ENCODE results near the gene YWHAG.
"Not testable (repeated sequence)": the region's sequence is repeated elsewhere in the genome, so short reads cannot be mapped to it uniquely, and the experiment has no call there.

Gene YWHAG

GRCh38 chr7:76375251-76375650 is 16.5 kb upstream of the YWHAG start:
- TF ChIP-seq, protein P1, sequence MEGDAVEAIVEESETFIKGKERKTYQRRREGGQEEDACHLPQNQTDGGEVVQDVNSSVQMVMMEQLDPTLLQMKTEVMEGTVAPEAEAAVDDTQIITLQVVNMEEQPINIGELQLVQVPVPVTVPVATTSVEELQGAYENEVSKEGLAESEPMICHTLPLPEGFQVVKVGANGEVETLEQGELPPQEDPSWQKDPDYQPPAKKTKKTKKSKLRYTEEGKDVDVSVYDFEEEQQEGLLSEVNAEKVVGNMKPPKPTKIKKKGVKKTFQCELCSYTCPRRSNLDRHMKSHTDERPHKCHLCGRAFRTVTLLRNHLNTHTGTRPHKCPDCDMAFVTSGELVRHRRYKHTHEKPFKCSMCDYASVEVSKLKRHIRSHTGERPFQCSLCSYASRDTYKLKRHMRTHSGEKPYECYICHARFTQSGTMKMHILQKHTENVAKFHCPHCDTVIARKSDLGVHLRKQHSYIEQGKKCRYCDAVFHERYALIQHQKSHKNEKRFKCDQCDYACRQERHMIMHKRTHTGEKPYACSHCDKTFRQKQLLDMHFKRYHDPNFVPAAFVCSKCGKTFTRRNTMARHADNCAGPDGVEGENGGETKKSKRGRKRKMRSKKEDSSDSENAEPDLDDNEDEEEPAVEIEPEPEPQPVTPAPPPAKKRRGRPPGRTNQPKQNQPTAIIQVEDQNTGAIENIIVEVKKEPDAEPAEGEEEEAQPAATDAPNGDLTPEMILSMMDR (IDR thresholded peaks at IDR 0.05; ENCODE audit: extremely low read depth, missing control alignments), result no peak
- DNase-seq (ENCODE audit: low spot score), result no peak

DNA sequence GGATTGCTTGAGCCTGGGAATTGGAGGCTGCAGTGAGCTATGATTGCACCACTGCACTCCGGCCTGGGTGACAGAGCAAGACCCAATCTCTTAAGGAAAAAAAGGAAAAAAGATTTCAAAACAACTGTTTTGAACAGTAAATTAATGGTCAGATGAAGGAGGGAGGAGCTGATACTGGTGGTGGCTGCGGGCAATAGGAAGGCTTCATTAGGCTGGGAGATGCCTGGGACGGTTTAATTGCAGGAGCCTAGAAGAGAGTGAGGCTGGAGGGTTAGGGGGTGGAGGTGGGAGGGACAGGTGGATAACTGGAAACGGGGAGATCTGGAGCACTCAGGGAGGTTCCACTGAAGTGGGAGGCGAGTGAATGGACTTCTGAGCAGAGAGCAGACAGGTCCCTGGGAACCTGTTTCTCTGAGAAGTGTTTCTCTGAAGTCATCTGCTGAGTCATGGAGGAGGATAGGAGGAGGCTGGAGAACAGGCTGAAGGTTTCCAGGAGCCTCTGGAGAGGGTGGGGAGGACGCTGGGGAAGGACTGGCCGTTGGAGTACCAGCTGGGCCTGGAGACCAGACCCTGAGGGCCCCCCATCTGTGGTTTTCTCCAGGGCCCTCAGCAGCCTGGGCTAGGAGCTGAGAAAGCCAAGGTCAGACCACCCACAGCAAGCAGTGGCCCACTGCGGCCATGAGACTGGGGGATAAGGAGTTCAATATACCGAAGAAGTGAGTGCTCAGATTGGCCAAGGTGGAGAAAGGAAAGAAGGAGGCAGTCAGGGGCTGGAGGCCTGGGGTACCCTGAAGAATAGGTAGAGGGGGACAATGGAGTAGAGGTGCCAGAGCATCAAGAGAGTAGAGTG is 14.4 kb upstream of the YWHAG start:
- no peak for DNase-seq (ENCODE audit: low spot score)
- TF ChIP-seq, protein P1 (IDR thresholded peaks at IDR 0.05; ENCODE audit: extremely low read depth, missing control alignments), result no peak

GRCh38 chr7:76371396-76371795 is 12.6 kb upstream of the YWHAG start:
- no peak for DNase-seq (ENCODE audit: low spot score)
- TF ChIP-seq, protein P1 (IDR thresholded peaks at IDR 0.05; ENCODE audit: extremely low read depth, missing control alignments), result no peak

- DNase-seq (ENCODE audit: low spot score), result no peak
- TF ChIP-seq, protein P1 (IDR thresholded peaks at IDR 0.05; ENCODE audit: extremely low read depth, missing control alignments), result no peak
Observed at GRCh38 chr7:76369018-76369417, 10.2 kb upstream of the YWHAG start.

DNA sequence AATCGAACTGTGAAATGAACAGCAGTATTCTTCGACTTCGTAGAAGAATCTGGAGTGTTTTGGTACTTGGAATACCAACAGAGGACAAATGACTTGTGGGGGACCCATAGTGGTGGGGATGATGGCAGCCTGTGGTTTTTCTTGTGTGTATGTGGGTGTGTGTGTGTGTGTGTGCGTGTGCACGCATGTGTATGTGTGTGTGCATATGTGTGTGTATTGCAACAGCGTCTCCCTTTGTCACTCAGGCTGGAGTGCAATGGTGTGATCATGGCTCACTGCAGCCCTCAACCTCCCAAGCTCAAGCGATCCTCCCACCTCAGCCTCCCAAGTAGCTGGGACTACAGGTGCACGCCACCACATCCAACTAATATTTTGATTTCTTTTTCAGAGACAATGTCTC is 9.4 kb upstream of the YWHAG start:
- TF ChIP-seq, protein P1 (IDR thresholded peaks at IDR 0.05; ENCODE audit: extremely low read depth, missing control alignments), result no peak
- DNase-seq (ENCODE audit: low spot score), result no peak

DNA sequence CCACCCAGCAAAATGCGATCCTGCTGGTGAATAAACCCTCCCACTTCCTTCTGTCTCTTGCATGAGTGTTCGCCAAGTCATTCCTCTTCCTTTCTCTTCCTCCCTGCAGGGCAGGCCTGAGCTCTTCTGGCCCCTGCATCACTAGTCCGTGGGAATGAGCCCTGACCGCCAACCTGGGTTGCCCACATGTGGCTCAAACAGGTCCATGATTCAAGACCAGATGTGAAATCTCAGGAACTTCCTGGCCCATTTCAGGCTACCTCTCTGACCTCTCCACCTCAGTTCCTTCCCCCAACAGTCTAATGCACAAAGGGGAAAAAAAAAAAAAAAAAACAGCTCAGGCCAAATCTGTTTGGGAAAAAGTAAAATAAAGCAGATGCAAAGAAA is 5.4 kb upstream of the YWHAG start:
- no peak for DNase-seq (ENCODE audit: low spot score)
- TF ChIP-seq, protein P1 (IDR thresholded peaks at IDR 0.05; ENCODE audit: extremely low read depth, missing control alignments), result no peak

DNA sequence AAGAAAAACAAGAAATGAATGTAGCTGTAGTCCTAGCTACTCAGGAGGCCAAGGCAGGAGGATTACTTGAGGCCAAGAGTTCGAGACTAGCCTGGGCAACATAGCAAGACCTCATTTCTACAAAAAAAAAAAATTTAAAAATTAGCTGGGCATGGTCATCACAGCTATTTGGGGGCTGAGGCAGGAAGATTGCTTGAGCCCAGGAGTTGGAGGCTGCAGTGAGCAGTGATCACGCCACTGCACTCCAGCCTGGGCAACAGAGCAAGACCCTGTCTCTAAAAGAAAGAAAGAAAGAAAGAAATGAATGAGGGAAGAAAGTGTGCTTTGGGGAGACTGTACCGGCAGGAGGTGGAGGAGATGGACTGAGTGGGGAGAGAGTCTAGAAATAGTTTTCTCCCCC is 5.0 kb upstream of the YWHAG start:
- DNase-seq (ENCODE audit: low spot score), result not testable (repeated sequence)
